ENCODE results near the gene ARMC10. TPM values are rescaled to one million over a fixed set of nuclear protein-coding genes. Genes with fewer than 3 reads are reported as not detected.
"Not testable (repeated sequence)": the region's sequence is repeated elsewhere in the genome, so short reads cannot be mapped to it uniquely, and the experiment has no call there.

The ARMC10 gene
- total and polyA plus RNA-seq, 2 donors (not counting 3 experiments of a cell fraction or from before 2014, with no cell fraction given) = 16.6 to 39.2 TPM

GRCh38 chr7:103051519-103051918 lies 23.4 kb upstream of the ARMC10 start:
- intact Hi-C loops (cut with micrococcal nuclease) = no loop called here
- H3K4me3 ChIP-seq (replicated peaks in 1 of 3; ENCODE audit: insufficient read depth in 1 of 3, low read depth in 1 of 3, low read length in 3 of 3) = no peak overlapping the region
- DNase-seq (ENCODE audit: low read depth, low spot score) (no peak), FAIRE-seq (no peak)
- no peak overlapping the region for H2AFZ ChIP-seq (ENCODE audit: low read depth, low read length)
- no peaks in the 10 kb centered on the region for H3K79me2 ChIP-seq (ENCODE audit: control insufficient read depth, insufficient read depth, low read length)
- H3K36me3 ChIP-seq (ENCODE audit: control insufficient read depth in 2 of 2, extremely low read depth in 1 of 2, insufficient read depth in 2 of 2, low read length in 2 of 2) = no peaks in the 10 kb centered on the region
- H3K9me3 ChIP-seq (replicated peaks; ENCODE audit: control insufficient read depth, insufficient read depth, low read length) = no peaks in the 10 kb centered on the region
- dilution Hi-C loops (cut with MboI; ENCODE audit: extremely low pct_ligation_motif_present, low sequenced_read_pairs) = no loop called here
- no peak overlapping the region for H3K4me2 ChIP-seq (ENCODE audit: insufficient read depth, low read length)
- no peaks in the 10 kb centered on the region for H3K4me1 ChIP-seq (ENCODE audit: control insufficient read depth, extremely low read depth, insufficient read depth, low read length)
- no peaks in the 10 kb centered on the region for H3K27me3 ChIP-seq (ENCODE audit: control insufficient read depth in 2 of 2, insufficient read depth in 2 of 2, low read length in 2 of 2)
- no peaks in the 10 kb centered on the region for H4K20me1 ChIP-seq (replicated peaks; ENCODE audit: control insufficient read depth, extremely low read depth, insufficient read depth, low read length)
- H3K9ac ChIP-seq (replicated peaks; ENCODE audit: extremely low read depth, insufficient read depth, low read length) = no peak overlapping the region
- H3K9me1 ChIP-seq (replicated peaks; ENCODE audit: control insufficient read depth, extremely low read depth, insufficient read depth, low read length) = no peaks in the 10 kb centered on the region
- BruUV-seq (replicated peaks) = no TSS peak
- ChIA-PET CTCF (interaction anchor here (0.6 to 1.6 kb wide), 4 partner anchors 10 to 293 kb away, joined by 3 to 8 read pairs (median 3); no protein-coding TSS in a partner anchor), POLR2A (no interaction called here)
- no peak overlapping the region for H3K27ac ChIP-seq (ENCODE audit: insufficient read depth, low read depth, low read length)
- no peak for TF ChIP-seq POLR2AphosphoS5 (IDR thresholded peaks at IDR 0.05; ENCODE audit: insufficient read depth, low read depth, low read length)
- TF ChIP-seq POLR2A (IDR thresholded peaks at IDR 0.05; ENCODE audit: low read depth, low read length) = no peak
- TF ChIP-seq MYC (IDR thresholded peaks at IDR 0.05; ENCODE audit: low read depth, low read length) = no peak
- no peak for TF ChIP-seq EZH2 (IDR thresholded peaks at IDR 0.05; ENCODE audit: borderline replicate concordance, low read depth, low read length, severe bottlenecking)

- dilution Hi-C loops (cut with MboI; ENCODE audit: extremely low pct_ligation_motif_present, low sequenced_read_pairs); H2AFZ ChIP-seq (ENCODE audit: low read depth, low read length); H3K27ac ChIP-seq (ENCODE audit: insufficient read depth, low read depth, low read length); POLR2A ChIA-PET; CTCF ChIA-PET; H3K27me3 ChIP-seq (ENCODE audit: control insufficient read depth in 2 of 2, insufficient read depth in 2 of 2, low read length in 2 of 2); H3K4me1 ChIP-seq (ENCODE audit: control insufficient read depth, extremely low read depth, insufficient read depth, low read length); H3K79me2 ChIP-seq (ENCODE audit: control insufficient read depth, insufficient read depth, low read length); H4K20me1 ChIP-seq (replicated peaks; ENCODE audit: control insufficient read depth, extremely low read depth, insufficient read depth, low read length); DNase-seq (ENCODE audit: low read depth, low spot score); H3K4me2 ChIP-seq (ENCODE audit: insufficient read depth, low read length); H3K9me3 ChIP-seq (replicated peaks; ENCODE audit: control insufficient read depth, insufficient read depth, low read length); H3K36me3 ChIP-seq (ENCODE audit: control insufficient read depth in 2 of 2, extremely low read depth in 1 of 2, insufficient read depth in 2 of 2, low read length in 2 of 2); intact Hi-C loops (cut with micrococcal nuclease); FAIRE-seq; H3K4me3 ChIP-seq (replicated peaks in 1 of 3; ENCODE audit: insufficient read depth in 1 of 3, low read depth in 1 of 3, low read length in 3 of 3); H3K9me1 ChIP-seq (replicated peaks; ENCODE audit: control insufficient read depth, extremely low read depth, insufficient read depth, low read length); BruUV-seq (replicated peaks); H3K9ac ChIP-seq (replicated peaks; ENCODE audit: extremely low read depth, insufficient read depth, low read length): not testable (repeated sequence)
Measured at GRCh38 chr7:103056006-103056405, 18.9 kb upstream of the ARMC10 start.

Data from endothelial cell of umbilical vein (primary cell).